Subcutaneous adipose tissue (tissue), 4 donors: Measurements from ENCODE around the gene NKX3-2. TPM values are rescaled to one million over a fixed set of nuclear protein-coding genes. Genes with fewer than 3 reads are reported as not detected.

Source experiments
- total RNA-seq, 4 donors: library from RNA; depleted of rRNA; stranded (reverse); fragments of >200 nt; gene quantifications; one replicate each; pipeline ENCODE4 v1.1.0, GENCODE V29; 2016
- TF ChIP-seq, protein P1 (sequence below): fragments of 450-650 bp; IDR thresholded peaks from one replicate; pipeline ENCODE4 v1.5.1; 2016; ENCODE audit warnings: low read depth, mild to moderate bottlenecking, control low read depth, antibody characterized with exemption, moderate library complexity

NKX3-2 gene
- total RNA-seq, 4 donors from 2014 or later = 0.17 to 0.44 TPM; not detected in 2

DNA sequence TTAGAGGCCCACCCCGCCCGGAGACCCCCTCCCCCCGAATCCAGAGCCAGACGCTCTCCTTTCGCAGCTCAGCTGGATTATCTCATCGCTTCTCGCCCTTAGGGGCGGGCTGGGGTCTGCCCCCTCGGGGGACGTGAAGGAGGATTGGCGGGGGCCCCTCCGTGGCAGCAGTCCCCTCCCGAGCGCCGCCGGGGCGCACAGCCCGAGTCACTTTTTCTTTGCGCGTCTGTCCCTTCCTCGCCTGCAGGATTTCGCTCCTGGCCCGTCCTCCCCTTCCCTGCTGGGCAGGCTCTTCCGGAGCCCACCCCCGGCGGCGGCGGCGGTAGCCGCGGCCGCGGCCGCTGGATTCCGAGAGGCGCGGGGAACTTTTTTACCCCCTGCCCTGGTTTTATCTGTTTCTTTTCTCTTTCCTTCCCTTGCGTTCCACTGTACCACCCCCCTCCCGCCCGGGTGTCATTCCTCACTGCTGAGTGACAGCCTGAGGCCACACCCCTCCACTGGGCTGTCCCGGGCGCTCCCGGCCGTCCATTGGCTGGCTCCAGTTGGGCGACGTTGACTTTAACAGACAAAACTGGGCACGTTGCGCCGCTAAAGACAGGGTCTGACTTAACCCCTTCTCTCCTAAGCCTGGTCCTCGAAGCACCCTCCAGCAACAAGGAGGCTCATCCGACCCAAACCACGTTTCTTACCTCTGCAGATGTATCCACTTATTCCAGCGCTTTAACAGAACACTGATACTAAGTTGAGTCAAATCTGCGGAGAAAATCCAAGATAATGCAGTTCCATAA is 492 bp upstream of the NKX3-2 start:
- TF ChIP-seq, protein P1, sequence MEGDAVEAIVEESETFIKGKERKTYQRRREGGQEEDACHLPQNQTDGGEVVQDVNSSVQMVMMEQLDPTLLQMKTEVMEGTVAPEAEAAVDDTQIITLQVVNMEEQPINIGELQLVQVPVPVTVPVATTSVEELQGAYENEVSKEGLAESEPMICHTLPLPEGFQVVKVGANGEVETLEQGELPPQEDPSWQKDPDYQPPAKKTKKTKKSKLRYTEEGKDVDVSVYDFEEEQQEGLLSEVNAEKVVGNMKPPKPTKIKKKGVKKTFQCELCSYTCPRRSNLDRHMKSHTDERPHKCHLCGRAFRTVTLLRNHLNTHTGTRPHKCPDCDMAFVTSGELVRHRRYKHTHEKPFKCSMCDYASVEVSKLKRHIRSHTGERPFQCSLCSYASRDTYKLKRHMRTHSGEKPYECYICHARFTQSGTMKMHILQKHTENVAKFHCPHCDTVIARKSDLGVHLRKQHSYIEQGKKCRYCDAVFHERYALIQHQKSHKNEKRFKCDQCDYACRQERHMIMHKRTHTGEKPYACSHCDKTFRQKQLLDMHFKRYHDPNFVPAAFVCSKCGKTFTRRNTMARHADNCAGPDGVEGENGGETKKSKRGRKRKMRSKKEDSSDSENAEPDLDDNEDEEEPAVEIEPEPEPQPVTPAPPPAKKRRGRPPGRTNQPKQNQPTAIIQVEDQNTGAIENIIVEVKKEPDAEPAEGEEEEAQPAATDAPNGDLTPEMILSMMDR = no peak

DNA sequence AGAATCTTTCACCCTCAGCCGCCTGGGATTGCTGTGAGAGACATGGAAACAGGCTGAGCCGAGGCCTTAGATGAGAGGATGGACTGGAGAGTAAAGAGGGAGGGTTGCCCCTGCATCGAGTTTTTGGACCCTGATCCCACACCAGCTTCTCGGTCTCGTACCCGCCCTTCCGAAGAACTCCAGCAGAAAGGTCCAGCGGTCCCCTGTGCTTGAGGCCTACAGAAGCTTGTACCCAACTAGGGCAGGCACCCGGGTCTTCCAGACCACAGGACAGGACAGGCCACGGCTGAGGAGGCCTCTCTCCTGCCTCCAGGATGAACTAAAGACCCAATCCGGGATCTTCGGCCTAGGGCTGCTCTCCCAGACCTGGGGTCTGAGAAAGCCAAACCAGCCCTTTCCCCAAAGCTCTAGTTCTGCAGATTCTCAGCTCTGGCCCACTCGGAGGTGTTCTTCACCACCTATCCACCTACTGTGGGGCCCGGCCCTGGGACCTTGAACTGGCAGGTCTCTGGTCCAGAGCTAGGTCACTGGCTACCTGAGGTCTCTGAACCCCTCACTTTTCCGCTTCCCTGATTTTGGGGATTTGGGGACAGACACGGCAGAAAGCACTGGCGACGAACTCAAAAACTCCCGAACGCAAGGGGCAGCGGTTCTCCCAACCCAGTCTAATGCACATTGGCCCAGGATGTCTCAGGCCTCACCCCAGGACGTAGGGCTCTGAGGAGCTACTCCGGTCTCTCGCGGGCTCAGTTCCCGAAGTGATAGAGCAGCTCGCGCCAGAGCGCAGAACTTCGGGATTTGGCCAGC is 1.1 kb downstream of the NKX3-2 start:
- TF ChIP-seq, protein P1 = no peak

DNA sequence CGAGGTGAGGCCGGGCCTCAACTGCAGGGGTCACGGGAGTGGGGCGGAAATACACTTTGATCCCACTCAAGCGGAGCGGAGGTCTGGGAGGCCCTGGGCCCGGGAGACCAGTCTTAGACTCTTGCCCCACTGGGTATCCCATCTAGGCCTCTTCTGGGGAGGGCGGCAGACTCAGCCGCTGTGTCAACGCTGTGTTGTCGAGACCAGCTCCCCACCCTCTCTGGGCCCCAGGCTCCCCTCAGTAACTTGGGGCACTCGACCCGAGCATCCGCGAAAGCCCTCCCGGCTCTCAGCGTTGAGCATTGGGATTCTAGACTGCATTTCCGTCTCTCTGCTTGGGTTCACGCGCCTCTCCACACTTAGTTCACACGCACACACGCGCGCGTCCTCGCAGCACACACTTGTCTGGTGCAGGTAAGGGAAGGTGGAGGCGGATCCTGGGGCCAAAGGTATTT is 1.7 kb downstream of the NKX3-2 start:
- TF ChIP-seq, protein P1 = no peak

DNA sequence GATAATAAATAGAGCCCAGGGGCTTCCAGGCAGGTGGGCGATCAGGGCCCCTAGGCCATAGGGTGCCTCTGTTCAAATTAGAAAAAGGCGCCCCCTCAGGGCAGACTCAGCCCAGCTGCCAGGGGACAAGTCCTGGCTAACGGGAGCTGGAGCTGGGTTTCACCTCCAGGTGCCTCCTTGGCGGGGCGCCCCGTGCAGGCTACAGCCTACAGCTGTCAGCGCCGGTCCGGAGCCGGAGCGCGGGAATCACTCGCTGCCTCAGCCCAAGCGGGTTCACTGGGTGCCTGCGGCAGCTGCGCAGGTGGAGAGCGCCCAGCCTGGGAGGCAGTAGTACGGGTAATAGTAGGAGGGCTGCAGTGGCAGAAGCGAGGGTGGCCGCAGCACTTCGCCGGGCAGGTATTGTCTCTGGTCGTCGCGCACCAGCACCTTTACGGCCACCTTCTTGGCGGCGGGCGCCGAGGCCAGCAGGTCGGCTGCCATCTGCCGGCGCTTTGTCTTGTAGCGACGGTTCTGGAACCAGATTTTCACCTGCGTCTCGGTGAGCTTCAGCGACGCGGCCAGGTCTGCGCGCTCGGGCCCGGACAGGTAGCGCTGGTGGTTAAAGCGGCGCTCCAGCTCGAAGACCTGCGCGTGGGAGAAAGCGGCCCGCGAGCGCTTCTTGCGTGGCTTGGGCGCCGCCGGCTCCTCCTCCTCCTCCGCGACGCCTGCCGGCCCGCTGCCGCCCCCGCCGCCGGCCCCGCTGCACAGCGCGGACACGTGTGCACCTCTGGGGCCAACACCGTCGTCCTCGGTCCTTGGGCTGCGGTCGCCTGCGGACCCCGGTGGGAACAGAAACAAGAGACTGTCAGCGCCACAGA is 2.4 kb downstream of the NKX3-2 start:
- TF ChIP-seq, protein P1 = no peak

DNA sequence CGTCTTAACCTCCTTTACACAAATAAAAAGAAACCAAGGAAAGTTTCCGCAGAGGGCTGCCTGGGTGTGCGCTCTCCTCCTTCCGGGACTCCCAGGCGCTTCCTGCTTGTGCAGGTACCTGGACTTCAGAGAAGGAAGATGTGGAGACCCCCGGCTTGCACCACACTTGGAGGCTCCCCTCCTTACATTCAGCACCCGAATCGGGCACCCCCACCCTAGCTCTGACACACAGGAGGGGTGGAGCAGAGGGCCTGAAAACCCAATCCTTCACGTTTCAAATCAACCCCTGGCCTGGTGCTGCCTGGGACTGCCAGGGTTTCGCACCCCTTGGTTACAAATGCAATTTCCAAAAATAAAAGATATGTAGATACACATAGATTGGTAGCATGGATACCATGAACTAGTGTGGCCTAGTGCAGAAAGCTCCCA is 3.1 kb downstream of the NKX3-2 start:
- TF ChIP-seq, protein P1 = no peak

DNA sequence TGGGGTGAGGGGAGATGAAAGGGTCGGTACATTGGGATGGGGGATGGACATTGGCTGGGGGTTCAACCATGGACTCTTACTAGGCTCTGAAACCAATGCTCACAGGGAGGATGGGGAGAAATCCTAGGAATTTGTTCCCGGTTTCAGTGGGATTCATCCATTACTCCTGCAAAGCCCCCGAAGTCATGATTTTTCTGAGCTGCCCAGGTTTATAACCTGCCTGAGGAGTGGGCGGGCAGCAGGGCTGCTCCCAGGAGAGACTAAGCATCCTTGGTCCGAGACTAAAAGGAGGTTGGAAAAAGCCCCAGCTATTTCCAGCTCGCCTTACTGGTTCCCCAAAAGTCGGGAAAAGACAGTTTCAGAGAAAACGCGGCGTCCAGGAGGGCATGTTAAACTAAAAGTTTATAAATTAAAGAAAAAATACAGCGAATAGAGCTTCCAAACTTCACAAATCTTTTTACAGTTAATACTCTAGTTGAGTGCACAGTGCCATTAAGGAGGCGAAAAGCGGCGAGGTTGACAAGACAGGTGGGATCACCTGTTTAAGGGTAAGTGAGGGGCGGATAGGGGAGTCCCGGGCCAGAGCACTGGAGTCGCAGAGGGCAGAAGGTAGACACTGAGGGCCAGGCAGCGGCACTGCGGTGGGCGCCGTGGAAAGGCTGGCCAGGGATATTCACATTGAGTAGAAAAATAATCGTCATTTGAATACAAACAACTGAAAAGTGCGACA is 3.7 kb downstream of the NKX3-2 start:
- TF ChIP-seq, protein P1 = no peak
